Suprapubic skin (tissue), 3 donors: ENCODE measurements around the gene NBEAL1.

Experiments used
- CTCF ChIP-seq, 2 donors: fragments of 200-600 bp in 1 of 2; fragments of 450-650 bp in 1 of 2; sonication (generic) in 1 of 2; IDR thresholded peaks; one replicate each; pipeline ENCODE4 v1.5.1; 2016 to 2019; ENCODE audit warnings: antibody characterized with exemption in 2 of 2, mild to moderate bottlenecking in 1 of 2, moderate library complexity in 1 of 2
- POLR2A ChIP-seq, 2 donors: fragments of 450-650 bp; IDR thresholded peaks; one replicate each; pipeline ENCODE4 v1.6.1; 2017; ENCODE audit warnings: antibody characterized with exemption in 2 of 2, mild to moderate bottlenecking in 2 of 2, moderate library complexity in 2 of 2

GRCh38 chr2:203059567-203060240, 45.0 kb downstream of the NBEAL1 start:
- no peak for TF ChIP-seq CTCF (IDR thresholded peaks at IDR 0.05)
- no peak for TF ChIP-seq POLR2A (IDR thresholded peaks at IDR 0.05)
